ENCODE results near the gene UBXN7.

DNA sequence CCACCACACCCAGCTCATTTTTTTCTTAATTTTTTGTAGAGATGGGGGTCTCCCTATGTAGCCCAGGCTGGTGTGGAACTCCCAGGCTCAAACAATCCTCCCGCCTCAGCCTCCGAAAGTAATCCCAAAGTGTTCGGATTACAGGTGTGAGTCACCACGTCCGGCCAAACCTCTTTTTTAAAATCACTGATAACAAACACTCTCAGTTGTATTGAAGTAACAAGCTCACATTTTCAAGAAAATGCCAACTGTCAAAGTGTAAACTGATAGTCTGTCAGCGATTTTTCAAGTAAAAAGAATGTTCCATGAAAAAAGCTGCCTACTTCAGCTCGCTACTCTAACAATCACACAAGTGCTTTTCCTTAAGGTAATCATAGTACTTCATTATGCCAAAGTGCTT, 33.4 kb downstream of the UBXN7 start:
- no peak for TF ChIP-seq EZH2 (IDR thresholded peaks at IDR 0.05; ENCODE audit: low read length, missing control alignments)
- TF ChIP-seq, protein P1, sequence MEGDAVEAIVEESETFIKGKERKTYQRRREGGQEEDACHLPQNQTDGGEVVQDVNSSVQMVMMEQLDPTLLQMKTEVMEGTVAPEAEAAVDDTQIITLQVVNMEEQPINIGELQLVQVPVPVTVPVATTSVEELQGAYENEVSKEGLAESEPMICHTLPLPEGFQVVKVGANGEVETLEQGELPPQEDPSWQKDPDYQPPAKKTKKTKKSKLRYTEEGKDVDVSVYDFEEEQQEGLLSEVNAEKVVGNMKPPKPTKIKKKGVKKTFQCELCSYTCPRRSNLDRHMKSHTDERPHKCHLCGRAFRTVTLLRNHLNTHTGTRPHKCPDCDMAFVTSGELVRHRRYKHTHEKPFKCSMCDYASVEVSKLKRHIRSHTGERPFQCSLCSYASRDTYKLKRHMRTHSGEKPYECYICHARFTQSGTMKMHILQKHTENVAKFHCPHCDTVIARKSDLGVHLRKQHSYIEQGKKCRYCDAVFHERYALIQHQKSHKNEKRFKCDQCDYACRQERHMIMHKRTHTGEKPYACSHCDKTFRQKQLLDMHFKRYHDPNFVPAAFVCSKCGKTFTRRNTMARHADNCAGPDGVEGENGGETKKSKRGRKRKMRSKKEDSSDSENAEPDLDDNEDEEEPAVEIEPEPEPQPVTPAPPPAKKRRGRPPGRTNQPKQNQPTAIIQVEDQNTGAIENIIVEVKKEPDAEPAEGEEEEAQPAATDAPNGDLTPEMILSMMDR (conservative IDR thresholded peaks at IDR 0.05 in 1 of 2, IDR thresholded peaks at IDR 0.05 in 1 of 2; ENCODE audit: low read depth in 1 of 2, low read length in 2 of 2) = no peak
